IPS-18c (cell line): Measurements from ENCODE around the gene EPOP.
A peak's percentile ranks its signal among the peaks of the same experiment; 100 is the strongest.

Source experiments
- H3K4me3 ChIP-seq: 2 replicates; pipeline ENCODE4 v1.7.0; 2013; ENCODE audit warnings: low read depth, mild to moderate bottlenecking, low read length, moderate library complexity; ENCODE audit not compliant: insufficient read depth
- H3K9me3 ChIP-seq: one replicate; pipeline ENCODE4 v1.6.1; 2013; ENCODE audit warnings: mild to moderate bottlenecking, low read length, moderate library complexity; ENCODE audit not compliant: control insufficient read depth, insufficient read depth

The EPOP gene

GRCh38 chr17:38691154-38691553, 16.4 kb upstream of the EPOP start:
- no peaks in the 10 kb centered on the region for H3K9me3 ChIP-seq
- no peak overlapping the region for H3K4me3 ChIP-seq

- no peaks in the 10 kb centered on the region for H3K9me3 ChIP-seq
- no peak overlapping the region for H3K4me3 ChIP-seq
These were observed 15.6 kb upstream of the EPOP start for GRCh38 chr17:38690386-38690785.

GRCh38 chr17:38687286-38687685, 12.5 kb upstream of the EPOP start:
- H3K4me3 ChIP-seq, result no peak overlapping the region
- no peaks in the 10 kb centered on the region for H3K9me3 ChIP-seq

- no peak overlapping the region for H3K4me3 ChIP-seq
- no peaks in the 10 kb centered on the region for H3K9me3 ChIP-seq
These were observed 10.7 kb upstream of the EPOP start for GRCh38 chr17:38685491-38685890.

- Histone ChIP-seq H3K9me3 (peaks cover 3% of the 10 kb centered on the region), H3K4me3 (no peak overlapping the region)
These were observed 6.3 kb upstream of the EPOP start for GRCh38 chr17:38681096-38681495.

- Histone ChIP-seq H3K4me3 (no peak overlapping the region), H3K9me3 (peaks cover 3% of the 10 kb centered on the region)
These were observed 3.1 kb upstream of the EPOP start for GRCh38 chr17:38677819-38678218.

GRCh38 chr17:38676706-38677504, 2.1 kb upstream of the EPOP start:
- H3K9me3 ChIP-seq, result peaks cover 3% of the 10 kb centered on the region
- H3K4me3 ChIP-seq, result no peak overlapping the region; the same call in 1 of the 2 replicates

- Histone ChIP-seq H3K9me3 (peaks cover 3% of the 10 kb centered on the region), H3K4me3 (peak overlapping the region; percentile 70)
These were observed 576 bp downstream of the EPOP start for GRCh38 chr17:38674014-38674748.

- Histone ChIP-seq H3K9me3 (peaks cover 3% of the 10 kb centered on the region), H3K4me3 (peak overlapping the region; percentile 70)
These were observed 1.1 kb downstream of the EPOP start for GRCh38 chr17:38673707-38674013.

GRCh38 chr17:38672788-38673706, 1.7 kb downstream of the EPOP start:
- H3K4me3 ChIP-seq, result peak overlapping the region; percentile 70
- peaks cover 3% of the 10 kb centered on the region for H3K9me3 ChIP-seq

- H3K4me3 ChIP-seq, result peak overlapping the region; percentile 40
- H3K9me3 ChIP-seq, result peaks cover under 1% of the 10 kb centered on the region
These were observed 2.6 kb downstream of the EPOP start for GRCh38 chr17:38671939-38672720.

- Histone ChIP-seq H3K4me3 (no peak overlapping the region), H3K9me3 (no peaks in the 10 kb centered on the region)
These were observed 5.2 kb downstream of the EPOP start for GRCh38 chr17:38669520-38669919.

GRCh38 chr17:38667787-38668122, 7.0 kb downstream of the EPOP start:
- Histone ChIP-seq H3K9me3 (no peaks in the 10 kb centered on the region), H3K4me3 (no peak overlapping the region)

- no peaks in the 10 kb centered on the region for H3K9me3 ChIP-seq
- H3K4me3 ChIP-seq, result no peak overlapping the region
These were observed 7.5 kb downstream of the EPOP start for GRCh38 chr17:38667099-38667786.

GRCh38 chr17:38663964-38664644, 10.7 kb downstream of the EPOP start:
- no peaks in the 10 kb centered on the region for H3K9me3 ChIP-seq
- no peak overlapping the region for H3K4me3 ChIP-seq

GRCh38 chr17:38663125-38663751, 11.5 kb downstream of the EPOP start:
- Histone ChIP-seq H3K9me3 (no peaks in the 10 kb centered on the region), H3K4me3 (no peak overlapping the region)
